GM19099 (cell line): ENCODE data around the gene CDKN2C.

ENCODE experiments used
- POLR2A ChIP-seq: IDR thresholded peaks from 3 replicates; pipeline ENCODE4 v1.6.1; 2011; ENCODE audit warnings: low read depth; ENCODE audit not compliant: insufficient read length; ENCODE audit errors: extremely low read depth

The CDKN2C gene

GRCh38 chr1:50974618-50974935, 4.5 kb downstream of the CDKN2C start:
- TF ChIP-seq POLR2A: no peak

GRCh38 chr1:50975436-50975835, 5.4 kb downstream of the CDKN2C start:
- no peak for TF ChIP-seq POLR2A

DNA sequence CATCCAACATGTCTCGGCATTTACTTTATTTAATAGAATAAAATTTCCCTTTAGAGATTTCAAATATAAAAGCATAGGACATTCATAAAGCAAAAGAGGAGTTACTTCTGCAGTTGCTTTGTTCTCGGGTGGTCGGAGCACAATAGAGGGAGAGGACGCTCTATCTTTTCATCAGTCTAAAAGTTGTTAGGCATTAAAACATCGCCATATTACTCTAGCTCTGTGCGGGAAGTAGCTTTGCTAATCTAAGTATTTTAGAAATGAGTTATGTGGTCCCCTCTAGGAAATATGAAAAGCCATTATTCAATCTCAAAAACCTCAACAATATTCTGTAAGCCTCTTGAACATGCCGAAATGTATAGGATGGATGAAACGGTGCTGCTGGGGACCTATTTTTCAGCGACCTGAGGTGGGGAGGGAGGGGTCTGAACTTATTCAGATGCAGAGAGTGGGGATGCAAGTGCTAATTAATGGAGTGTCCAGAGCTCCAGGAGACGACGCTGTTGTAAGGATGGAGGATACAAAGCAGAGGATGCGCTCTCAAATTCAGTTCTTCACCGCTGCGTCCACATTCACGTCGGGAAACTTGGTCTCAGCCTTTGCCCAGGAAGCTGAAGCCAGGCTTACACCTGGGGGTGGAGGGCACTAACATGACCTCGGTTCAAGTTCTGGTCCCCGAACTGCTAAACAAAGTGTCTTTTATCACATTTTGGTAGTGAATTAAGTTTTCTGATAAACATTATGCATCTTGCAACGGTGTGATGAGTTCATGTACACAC, 6.3 kb downstream of the CDKN2C start:
- TF ChIP-seq POLR2A: no peak

DNA sequence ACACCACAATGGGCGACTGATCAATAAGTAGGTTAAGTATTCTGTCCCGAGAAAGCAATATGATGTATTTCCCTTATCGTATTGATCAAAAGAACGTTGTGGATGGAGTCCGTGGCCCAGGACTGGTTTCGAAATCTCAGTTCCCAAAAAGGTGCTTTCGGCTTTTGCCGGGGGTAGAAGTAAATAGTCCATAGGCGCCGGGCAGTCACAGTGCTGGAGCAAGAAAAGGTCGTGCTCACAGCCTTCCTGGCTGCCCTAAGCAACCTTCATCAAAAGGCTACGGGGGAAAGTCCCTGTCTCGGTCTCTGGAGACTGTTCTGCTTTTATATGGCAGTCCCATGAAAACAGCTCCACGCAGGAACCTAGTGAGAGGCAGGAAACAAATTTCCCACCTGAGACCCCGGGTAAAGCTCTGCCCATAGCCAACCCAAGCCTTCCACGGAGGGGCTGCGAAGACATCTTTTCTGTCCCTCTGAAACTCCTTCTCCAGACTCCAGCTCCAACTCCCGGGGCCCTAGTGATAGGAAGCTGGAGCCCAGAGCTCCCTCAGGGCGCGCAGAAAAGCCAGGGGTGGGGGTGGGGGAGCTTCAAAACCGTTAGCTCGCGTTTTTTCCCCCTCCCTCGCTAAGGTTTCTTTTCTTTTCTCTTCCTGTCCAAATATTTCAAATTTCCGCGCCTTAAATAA, 7.0 kb downstream of the CDKN2C start:
- peak; percentile 53 for TF ChIP-seq POLR2A

DNA sequence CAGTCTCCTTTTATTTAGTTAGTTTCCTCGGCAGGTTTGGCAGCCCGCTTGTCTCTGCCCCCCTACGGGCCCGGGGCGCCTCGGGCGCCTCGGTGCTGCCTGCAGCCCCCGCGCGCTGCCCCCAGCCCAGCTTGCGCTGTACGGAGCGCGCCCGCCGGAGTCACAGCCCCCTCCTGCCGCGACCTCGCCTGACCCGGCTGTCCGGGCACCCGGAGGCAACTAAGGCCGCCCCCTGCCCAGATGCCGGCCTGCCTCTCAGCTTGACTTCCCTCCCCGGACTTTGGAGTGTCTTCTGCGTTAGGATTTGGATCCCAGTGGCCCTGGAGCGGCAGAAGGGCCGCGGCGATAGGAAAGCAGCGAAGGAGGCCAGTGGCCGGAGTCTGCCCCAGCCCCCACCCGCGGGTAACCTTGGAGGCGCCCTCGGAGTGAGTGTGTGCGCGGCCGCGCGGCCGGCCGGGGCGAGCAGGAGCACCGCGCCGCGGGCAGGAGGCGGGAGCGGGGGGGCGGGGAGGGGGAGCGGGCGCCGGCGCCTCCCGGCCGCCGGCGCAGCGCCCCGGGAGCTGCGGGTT, 7.6 kb downstream of the CDKN2C start:
- no peak for TF ChIP-seq POLR2A

DNA sequence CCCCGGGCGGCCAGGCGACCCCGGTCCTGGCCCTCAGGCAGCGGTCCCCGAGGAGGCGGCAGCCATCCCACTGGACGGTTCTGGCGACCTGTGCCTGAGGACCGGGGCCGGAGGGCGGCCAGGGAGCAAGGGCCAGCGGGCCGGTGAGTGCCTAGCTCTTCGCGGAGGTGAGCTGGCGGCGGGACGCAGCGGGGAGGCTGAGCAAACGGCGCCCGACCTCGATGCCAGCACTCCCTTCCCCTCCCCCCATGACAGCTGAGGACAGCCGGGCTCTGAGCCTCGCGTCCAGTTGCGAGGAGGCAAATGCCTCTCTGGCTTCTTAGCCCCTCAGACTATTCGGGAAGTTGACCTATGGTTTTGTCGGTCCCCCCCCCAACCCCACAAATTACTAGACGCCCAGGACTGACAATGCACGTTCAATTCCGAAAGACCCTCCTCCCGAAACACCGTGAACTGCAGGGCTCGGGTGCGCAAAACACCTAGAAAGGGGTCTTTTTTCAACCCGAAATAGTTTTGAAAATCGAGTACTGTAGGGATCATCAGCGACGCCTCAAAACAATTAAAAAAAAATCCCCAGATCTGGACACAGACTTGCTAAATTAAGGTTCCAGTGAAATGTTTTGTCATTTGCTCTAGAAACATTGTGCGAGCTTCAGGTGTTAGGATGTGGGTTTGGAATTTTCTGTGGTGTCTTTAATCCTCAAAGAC, 8.3 kb downstream of the CDKN2C start:
- TF ChIP-seq POLR2A: peak; percentile 71

DNA sequence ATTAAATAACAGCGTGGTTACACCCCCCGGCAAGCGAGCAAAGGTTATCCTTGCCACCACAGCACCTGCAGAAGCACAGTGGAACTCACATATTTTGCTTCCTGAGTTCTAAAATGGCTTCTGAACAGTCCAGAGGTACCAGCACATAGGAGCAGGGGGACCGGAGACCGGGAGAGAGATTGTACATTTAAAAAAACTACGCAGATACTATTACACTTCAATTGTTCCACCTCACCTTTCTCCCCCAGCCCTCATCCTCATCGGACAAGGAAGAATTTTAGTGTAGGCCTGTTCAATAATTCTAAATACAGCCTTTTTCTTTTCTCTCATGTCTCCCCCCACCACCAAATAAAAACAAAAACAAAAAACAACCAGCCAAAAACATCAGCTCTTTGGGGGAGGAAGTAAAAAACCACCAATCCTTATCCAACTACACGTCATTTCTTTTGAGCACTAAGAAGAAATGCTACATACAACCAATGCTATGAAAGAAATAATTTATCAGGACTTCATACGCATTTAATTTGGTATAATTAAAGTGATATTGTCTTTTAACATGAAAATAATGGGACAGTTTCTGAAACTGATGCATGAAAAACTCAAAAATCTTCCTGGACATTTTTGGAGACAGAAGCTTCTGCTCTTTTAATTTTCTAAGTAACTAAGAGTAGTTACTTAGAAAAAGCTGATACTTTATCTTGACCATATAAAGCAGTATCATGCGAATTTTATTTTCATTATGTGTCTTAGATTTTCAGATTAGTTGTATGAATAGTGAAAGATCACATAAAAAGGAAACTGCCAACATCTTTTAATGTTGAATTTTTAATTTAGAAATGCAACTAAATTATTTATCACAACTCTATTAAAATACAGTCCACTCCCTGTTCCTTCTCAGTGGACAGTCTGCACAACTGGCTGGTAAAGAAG, 9.1 kb downstream of the CDKN2C start:
- no peak for TF ChIP-seq POLR2A

GRCh38 chr1:50979937-50980336, 9.9 kb downstream of the CDKN2C start:
- no peak for TF ChIP-seq POLR2A

- TF ChIP-seq POLR2A: no peak
These were observed 10.5 kb downstream of the CDKN2C start for GRCh38 chr1:50980505-50980904.

- no peak for TF ChIP-seq POLR2A
These were observed 11.7 kb downstream of the CDKN2C start for GRCh38 chr1:50981741-50982140.

- TF ChIP-seq POLR2A: no peak
These were observed 12.6 kb downstream of the CDKN2C start for GRCh38 chr1:50982611-50983010.

DNA sequence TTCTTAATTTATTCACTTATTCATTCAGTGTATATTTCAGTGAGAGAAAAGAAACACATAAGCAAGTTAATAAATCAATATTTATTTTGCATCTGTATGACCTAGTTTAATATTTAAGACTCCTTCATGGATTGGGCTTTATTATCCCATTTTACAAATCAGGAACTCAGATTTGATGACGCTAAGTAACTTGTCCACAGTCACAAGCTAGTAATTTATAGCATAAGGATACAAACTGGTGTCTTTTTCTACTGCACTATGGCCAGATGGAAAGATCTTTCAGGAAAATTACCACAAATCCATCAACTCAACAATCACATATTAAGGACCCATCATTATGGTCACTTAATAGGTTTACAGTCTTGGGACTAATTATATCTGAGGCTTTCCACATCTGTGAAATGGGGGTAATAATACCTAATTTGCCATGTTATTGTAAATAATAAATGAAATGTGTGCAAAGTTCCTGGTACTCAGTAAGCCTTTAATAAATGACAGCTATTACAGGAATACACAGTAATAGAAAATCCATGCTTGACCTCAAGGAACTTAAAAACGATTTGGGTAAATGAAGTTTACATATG, 13.3 kb downstream of the CDKN2C start:
- TF ChIP-seq POLR2A: no peak

GRCh38 chr1:50985094-50985493, 15.0 kb downstream of the CDKN2C start:
- TF ChIP-seq POLR2A: no peak

DNA sequence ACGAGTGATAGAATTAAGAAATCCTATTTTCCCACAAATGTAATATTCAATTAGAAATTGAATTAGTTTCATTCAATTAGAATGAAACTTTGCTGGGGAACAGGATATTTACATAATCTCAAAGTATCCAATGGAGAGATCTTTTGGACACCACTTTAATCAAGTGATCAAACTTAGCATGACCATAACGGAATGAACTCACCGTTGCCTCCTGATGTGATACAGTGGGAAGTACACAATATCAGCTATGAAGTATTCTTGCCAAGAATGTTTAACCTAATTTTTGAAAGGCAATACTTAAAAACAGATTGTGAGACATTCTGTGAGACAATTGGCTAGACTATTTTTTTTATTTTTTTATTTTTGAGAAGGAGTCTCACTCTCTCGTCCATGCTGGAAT, 16.6 kb downstream of the CDKN2C start:
- TF ChIP-seq POLR2A: no peak
